Hematopoietic multipotent progenitor cell treated with erythropoietin and hydrocortisone succinate and interleukin-3 and kit ligand, for 4 days (in vitro differentiated cells): Measurements from ENCODE around the gene CSF1R.

ENCODE experiments used
- DNase-seq: peaks from one replicate; pipeline ENCODE4 v3.0.0-alpha.2; 2015

Gene CSF1R

DNA sequence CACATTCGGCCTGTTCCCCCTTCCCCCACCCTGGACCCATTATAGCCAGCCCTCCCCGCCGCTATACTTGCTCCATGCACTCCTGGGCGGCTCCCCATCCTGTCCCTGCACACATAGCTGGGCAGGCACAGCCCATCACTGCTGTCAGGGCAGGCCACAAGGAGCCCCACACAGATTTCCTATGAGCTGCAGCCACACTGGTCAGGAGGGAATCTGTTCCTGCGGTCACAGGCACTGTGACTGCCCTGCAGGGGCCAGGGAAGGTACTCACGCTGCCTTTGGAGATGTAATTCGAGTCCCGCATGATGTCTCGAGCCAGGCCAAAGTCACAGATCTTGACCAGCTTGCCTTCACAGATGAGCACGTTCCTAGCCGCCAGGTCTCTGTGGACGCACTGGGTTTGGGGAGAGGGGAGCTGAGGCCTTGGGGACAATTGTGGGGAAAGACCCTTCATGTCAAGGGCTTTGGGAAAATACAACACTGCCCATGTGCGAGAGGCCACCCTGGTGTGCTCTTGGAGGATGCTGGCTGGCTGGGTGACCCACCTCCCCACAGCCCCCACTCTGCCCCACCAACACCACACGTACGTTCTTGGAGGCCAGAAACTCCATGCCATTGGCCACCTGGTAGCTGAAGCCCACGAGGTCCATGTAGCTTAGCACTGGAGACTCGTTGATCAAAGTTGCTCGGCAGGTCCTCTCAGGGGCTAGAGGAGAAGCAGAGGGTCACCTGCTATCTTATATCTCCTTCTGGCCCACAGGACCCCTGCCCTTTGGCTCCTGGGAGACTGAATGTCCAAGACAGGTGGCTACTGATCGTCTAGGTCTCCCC is 34.5 kb upstream of the CSF1R start:
- no peak for DNase-seq

DNA sequence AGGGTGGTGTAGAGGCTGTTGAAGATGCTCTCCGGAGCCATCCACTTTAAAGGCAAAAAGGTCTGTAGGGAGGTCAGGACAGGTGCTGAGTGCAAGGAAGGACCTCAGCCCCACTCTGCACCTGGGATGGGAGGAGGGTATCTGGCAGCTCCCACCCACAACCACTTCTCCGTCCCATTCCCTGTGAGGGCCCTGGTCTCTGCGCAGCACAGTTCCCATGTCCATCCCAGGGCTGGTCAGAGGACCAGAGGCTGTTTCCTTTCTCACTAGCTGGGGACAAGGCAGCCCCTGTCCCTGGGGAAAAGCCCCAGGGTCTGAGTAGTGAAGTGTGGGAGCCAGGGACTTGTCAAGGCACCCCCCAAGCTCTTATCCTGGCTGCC is 33.7 kb upstream of the CSF1R start:
- no peak for DNase-seq

DNA sequence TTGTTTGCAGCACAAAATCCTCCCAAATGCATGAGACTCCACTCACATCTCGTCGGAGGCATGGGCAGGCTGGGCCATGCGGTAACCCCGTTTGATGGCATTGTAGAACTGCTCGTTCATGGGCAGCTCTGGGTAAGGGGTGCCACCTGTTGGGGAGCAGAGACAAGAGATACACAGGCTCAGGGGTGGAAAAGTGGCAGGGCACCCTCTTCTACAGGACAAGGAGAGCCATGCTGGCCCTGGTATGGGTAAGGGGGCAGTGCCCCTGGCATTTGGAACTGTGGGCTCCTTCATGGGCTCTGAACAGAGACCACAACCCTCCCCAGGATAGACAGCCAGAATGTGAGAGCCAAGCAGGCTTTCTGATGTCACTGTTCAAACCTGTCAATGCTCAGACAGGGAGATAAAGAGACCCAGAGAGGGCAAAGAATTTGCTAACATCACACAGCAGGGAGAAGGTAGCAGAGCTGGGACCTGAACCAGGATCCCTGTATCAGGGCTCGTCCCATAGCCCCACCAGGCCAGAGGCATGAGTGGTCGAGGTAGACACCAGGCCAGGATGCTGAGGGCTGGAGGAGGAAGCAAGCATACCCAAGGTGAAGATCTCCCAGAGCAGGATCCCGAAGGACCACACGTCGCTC is 33.2 kb upstream of the CSF1R start:
- peak; percentile 71 for DNase-seq

DNA sequence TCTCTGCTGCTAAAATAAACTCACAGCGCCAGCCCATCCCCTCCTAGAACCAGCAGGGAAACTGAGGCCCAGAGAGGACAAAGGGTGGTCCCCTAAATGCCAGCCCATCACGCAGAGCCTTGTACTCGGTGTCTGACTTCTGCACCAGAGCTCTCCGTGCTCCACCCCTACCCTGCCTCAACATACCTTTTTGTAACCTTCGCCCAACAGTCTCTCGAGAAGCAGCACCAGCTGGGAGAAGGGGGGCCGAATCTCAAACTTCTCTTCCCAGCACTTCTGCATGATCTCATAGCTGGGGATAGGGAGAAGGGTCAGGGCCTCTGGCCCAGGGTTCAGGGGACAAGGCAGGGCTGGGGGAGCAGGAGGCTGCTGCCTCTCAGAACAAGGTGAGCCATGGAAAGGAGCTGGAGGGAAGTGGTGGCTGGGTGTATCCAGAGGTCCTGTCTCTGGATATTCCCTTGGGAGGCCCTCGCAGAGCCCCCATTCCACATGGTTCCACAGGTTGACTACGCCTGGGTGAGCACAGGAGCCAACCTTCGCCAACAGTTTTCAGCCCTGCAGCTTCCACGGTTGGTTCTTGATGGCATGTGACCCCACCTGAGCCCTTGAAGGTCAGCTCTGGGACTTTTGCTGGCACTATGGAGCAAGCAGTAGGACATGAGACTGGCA is 32.3 kb upstream of the CSF1R start:
- no peak for DNase-seq

DNA sequence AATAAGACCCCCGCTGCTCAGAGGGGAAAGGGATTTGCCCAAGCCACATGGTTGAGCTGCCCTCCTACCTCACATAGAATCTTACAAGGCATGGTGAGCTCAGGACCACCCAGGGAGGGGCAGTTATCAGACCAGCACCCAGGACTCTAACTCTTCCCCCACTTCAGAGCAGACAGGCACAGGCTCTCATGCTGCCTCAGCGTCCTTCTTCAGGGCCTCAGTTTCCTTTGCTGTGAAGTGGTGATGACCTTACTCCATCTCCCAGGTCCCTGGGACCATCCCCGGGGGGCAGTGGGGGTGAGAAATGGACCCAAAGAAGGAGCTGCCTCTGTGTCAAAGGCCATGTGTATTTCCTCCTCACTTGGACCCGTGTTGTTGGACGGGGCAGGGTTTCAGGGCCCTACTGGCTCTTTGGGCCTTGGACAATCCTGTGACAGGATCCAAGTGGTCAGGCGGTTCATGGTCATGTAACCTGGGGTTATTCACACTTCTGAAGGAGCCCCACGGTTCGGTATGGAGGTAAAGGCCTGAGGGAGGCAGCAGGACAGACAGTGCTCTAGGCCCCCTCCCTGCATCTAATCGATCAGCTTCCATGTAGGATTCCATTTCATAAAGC is 31.7 kb upstream of the CSF1R start:
- no peak for DNase-seq

DNA sequence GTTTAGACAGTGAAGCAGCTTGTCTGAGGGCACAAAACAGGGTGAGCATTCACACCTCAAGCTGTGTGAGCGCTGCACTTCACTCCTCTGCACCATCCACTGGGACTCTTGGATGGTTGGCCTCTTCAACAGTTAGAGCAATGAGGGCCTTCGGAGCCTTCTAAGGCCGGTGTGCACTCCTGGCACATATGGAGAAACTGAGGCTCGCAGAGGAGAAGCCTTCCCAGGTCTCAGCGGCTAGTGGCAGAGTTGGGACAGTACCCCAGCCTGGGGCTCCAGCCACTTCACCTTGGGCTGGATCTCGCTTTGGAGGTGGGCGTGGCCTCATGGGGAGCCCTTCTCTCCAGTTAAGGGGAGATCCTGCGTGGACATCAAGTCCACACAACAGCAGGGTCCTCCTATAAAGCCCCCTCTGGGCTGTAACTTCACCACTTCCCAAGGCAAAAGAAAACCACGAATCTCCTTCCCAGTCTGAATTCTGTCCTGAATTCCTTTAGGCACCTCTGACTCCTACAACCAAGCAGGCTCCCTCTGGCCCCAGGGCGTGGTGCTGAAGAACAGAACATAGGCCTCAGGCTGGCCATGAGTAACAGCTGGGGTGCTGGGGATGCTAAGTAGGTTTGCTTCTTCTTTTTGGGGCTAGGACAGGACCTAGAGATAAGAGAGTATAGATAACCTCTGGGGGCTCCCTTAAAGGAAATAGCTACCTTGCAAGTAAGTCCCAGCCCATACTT is 30.5 kb upstream of the CSF1R start:
- peak; percentile 50 for DNase-seq

DNA sequence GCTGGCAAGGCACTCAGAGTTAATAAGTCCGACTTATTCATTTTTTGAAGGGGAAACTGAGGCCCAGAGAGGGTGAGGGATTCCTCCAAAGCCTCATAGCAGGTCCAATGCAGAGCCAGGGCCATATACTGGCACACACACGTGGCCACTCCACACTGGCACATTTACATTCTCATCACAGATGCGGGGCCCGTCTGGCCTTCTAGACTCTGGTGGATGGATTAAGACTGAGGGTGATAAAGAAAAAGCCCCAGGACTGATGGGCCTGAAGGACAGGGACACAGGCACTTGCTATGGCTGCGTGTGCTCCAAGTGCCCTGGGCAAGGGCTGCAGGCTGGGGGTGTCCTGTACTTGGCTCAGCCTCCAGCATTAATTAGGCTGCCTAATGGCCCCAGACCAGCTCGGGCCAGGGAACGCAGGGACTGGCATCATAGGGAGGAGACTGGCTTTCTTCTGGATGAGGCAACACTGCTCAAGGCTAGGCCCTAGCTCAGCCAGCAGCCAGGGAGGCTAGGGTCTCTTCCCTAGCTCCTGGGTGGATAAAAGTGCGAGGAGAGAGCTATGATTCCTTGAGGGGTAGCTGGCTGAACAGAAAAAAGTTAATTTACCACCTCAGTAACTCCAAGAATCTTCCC is 28.5 kb upstream of the CSF1R start:
- DNase-seq: peak; percentile 18

DNA sequence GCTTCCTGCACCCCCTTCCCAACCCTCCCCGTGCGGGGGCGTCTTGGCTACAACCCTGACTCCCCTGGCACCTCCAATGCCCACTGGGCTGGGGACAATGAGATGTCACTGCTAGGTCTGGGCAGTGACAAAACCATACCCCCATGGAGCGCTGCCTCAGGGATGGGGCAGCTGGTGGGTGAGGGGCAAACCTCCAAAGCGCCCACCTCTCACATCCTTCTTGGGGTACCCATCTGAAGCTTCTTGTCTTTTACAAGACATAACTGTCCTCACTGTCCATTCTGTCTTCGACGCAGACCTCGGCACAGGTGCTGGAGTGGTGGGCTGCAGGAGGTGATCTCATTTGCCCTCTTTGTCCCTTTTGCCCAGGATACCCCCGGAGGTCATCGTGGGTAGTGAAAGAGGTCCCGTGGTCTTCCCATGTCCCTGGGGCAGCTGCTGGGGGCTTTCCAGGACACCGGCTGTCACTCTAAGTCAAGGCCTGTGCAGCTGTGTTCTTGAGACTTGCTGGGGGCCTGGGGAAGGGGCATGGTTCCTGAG is 27.8 kb upstream of the CSF1R start:
- DNase-seq: peak; percentile 25

DNA sequence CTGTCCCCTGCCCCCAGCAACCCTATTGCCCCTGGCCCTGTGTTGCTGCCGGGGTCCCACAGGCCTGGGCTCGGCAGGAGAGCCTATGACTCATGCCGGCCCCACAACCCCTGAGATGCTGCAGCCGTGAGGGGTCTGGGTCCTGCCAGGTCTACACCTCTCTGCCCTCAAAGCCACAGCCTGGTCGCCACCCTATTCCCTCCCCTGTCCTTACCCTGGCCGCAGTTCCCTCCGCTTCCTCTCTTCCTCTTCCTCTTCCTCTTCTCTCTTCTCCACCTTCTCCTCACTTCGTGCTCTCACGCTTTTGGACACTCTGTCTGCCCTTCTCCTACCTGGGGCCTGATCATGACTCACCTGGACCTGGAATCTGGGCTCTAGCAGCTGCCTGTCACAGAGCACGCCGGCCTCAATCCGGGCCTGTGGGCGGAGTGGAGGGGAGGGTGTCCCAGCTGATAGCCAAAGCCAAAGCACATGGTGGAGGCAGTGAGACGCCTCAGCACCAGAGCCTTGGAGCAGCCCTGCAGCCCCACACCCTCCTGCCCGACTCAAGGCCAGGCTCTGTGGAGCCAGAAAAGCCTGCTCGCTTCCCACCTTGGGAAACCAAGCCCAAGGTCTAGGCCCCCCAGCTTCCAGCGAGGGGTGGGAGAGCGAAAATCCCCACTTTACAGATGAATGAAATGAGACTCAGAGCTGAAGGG is 26.8 kb upstream of the CSF1R start:
- DNase-seq: no peak

DNA sequence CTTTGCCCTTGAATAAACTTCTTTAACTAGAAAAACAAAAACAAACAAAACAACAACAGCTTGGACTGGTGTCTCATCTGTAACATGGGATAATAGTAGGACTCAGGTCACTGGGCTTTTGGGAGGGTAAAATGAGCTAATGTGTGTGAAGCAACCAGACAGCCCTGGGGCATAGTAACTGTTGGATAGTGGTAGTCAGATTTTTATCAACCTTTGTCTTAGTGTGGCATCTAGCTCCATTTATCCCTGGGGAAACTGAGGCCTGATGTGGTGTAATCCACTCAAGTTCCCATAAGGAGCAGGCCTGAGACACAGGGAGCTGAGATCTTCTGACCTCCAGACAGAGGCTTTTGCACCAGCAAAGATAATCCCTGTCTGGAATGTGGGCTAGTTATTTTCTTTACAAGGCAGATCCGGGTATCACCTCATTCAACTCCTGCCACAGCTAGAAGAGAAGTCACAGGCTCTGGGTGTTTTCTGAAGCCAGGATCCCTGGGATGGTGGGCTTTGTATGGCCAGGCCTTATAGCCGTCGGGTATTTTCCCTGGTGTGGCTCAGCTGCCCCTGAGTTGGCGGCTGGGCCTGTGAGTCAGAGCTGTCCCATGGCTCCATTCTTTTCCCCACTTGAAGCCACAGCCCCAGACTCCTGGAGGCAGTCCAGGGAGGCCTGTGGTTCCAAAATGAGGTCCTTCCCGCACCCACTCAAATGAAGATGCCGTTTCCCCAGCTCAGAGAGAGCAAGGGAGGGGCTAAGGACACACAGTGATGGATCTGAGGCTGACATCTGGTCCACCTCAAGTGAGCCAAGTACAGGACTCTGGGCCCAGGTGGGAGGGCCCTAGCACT is 26.1 kb upstream of the CSF1R start:
- no peak for DNase-seq

DNA sequence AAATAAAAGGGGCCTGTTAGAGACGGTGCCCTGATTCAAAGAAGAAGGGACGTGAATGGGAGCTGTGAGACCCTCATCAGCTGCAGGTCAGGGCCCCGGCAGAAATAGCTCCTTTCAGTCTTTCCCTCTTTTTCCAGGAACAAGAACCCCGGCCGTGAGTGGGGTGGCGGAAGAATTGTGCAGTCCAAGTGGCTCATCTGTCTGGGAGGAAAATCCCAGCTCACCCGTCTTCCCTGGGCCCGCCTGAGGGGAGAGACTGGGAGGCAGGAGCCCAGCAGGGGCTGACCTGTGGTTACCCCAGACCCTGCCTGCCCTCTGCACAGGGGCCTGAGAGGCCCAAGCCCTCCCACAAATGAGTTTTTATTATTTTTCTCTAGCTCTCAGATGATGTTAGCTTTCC is 24.8 kb upstream of the CSF1R start:
- no peak for DNase-seq

DNA sequence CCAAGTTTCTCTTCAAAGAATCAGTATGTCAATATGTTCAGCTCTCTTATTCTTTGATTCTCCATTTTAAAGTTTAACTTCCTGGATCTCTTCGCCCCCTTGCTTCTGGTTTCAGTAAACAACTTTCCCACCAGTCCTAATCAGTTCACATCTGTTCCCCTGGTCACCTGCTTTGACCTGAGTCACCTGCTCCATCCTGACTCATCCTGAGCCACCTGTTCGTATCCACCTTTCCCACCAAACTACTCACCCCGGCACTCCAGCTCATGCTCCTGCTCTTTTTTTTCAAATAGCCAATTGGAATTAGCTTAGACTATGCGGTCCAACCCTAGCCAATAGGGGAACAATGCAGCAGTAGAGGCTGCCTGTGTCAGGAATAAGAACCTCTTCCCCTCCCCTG is 23.6 kb upstream of the CSF1R start:
- DNase-seq: no peak

DNA sequence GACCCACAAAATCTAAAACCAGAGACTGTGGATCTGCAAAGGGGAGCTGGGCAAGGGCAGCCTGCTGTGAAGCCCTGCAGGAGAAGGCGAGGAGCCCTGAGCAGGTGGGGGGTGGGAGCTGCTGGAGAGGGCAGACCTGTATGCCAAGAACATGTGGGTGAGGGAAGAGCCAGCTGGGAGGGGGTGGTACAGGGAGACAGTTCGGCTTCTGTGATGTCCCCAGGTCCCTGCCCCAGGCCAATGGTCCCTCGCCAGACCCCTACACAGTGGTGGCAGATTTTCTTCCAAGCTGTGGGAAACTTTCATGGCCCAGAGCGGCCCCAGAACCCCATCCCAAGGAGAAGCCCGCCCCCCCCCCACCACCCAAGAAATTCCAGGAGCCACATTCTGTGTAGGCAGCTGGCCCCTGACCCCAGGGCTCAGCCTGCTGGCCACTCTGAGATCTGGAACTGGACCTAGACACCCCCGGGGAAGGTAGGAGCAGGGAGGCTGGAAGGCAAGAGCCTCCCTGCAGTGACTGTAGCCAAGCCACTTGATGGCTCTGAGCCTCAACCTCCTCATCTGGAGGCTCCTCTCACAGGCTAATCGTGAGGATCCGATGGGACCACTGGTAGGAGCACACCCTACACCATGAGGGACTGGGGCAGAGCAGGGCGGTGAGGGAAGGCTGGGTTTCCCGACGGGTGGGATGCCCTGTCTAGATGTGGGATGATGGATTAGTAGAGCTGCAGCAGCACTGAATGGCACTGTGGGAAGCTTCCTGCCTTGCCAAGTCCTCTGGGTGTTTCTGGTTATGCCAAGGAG is 22.6 kb upstream of the CSF1R start:
- DNase-seq: no peak

DNA sequence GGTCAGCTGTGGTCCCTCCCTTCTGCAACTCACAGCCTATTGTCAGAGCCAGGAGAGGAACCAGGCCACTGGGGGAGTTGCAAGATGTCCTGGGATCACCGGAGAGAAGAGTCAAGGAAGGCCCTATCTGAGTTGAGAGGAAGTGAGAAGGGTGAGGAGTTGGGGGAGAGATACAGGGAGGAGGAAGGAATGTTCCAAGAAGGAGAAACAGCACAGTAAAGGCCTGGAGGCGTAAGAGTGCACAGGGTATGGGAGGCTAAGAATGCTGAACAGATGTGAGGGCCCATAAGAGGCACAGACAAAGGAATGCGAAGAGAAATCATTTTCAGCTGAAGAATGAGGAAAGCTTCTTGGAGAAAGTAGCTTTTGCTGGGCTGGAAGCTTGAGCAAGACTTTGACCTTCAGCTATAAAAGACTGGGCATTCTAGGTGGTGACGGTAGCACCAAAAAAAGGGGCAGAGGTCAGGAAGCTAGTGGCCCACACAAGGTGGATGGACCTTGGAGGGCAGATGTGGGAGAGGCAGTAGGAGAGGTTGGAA is 21.6 kb upstream of the CSF1R start:
- DNase-seq: no peak

DNA sequence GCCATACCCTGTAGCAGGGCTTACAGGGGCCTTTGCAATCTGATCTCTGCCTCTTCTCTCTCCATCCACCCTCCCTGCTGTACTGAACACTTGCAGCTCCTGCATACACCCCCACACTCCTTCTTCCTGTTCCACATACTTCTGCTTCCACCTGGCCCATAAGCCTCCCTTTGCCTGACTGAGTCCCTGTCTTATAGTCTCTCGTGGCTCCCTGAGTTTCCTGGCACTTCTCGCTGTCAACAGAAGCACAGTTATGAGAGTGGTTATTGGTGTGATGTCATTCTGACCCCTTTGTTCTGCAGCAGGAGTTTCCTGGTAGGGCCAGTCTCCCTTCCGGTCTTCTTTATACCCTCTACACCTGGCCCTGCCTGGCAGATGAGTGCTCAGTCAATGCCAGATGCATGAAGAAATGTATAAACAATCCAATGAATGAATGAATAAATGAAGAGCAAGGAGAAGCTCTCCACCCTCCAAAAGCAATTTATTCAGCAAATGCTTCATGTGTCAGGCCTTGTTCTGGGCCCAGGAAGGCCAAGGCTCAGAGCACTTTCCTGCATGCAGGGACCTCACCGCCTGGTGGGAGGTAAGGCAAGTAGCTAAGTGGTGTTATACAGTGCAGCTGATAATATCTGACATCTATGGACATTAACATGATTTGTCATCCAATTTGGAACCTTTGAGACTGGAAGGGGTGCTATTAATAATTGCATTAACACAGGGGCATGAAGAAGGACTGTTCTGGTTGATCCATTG is 20.5 kb upstream of the CSF1R start:
- no peak for DNase-seq

DNA sequence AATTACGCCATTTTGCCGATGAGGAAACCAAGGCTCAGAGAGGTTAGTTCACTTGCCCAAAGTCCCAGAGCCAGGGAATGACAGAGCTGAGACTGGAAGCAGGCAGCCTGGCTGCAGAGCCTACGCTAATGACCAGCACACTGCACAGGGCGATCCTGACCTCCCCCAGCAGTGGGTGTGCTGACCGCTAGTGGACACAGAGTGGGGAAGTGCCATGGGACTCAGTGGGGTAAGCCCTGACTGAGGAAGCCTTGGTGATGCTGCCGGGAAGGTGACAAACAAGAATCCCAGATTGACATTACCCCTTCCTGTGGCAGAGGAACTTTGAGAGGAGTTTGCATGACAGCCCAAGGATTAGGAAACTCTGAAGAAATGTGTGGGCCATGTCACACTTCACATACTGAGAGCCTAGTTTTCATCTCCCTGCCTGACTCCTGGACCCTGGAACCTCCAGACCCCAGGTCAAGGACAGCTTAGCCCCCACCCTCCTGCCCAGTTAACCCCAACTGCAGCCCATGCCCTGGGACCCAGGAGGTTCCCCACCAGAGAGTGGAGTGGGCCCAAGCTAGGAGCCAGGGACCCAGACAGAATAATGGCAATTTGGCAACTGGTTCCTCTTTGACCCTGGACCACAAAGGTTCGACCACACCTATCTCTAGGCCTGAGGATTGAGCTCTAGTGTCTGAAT is 19.7 kb upstream of the CSF1R start:
- no peak for DNase-seq

DNA sequence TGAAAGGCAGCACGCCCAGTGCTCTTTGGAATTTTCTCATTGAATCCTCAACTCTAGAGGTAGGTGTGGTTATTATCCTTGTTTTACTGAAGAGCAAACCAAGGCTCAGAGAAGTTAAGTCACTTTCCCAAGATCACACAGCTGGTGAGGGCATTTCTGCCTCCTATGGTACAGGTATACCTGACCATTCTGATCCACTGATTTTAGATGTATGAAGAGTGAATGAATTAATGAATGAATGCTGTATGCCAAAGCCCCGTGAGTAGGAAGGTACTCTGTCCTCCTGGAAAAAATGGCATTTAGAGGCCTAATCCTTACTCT is 18.2 kb upstream of the CSF1R start:
- DNase-seq: no peak
